GM12878 (cell line): ENCODE measurements around the gene BMAL1. TPM values are rescaled to one million over a fixed set of nuclear protein-coding genes. Genes with fewer than 3 reads are reported as not detected.

ENCODE experiments used
- BACH1 ChIP-seq: fragments of 450-650 bp; IDR thresholded peaks from 2 replicates; pipeline ENCODE4 v1.6.1; 2017; ENCODE audit warnings: mild to moderate bottlenecking, borderline replicate concordance
- DPF2 ChIP-seq: fragments of 450-650 bp; IDR thresholded peaks from 2 replicates; pipeline ENCODE4 v1.6.1; 2017; ENCODE audit warnings: mild to moderate bottlenecking
- FOXK2 ChIP-seq: fragments of 450-650 bp; IDR thresholded peaks from 2 replicates; pipeline ENCODE4 v1.6.1; 2017; ENCODE audit warnings: mild to moderate bottlenecking, moderate library complexity
- HDAC2 ChIP-seq: fragments of 200-600 bp; sonication (generic); IDR thresholded peaks from 2 replicates; pipeline ENCODE4 v1.6.1; 2017
- HDGF ChIP-seq: fragments of 450-650 bp; IDR thresholded peaks from 2 replicates; pipeline ENCODE4 v1.6.1; 2016; ENCODE audit warnings: antibody characterized with exemption
- IKZF1 ChIP-seq: fragments of 450-650 bp; conservative IDR thresholded peaks from 2 replicates; pipeline ENCODE4 v1.6.1; 2017; ENCODE audit warnings: antibody characterized with exemption, mild to moderate bottlenecking
- LARP7 ChIP-seq: fragments of 450-650 bp; IDR thresholded peaks from 2 replicates; pipeline ENCODE4 v1.6.1; 2017; ENCODE audit warnings: mild to moderate bottlenecking
- POLR2A ChIP-seq: IDR thresholded peaks from 2 replicates; pipeline ENCODE4 v1.6.1; 2011; ENCODE audit warnings: low read depth, mild to moderate bottlenecking, low read length
- SMAD5 ChIP-seq: IDR thresholded peaks from 2 replicates; pipeline ENCODE4 v1.6.1; 2016; ENCODE audit warnings: antibody characterized with exemption, low read depth
- YBX1 ChIP-seq: fragments of 450-650 bp; IDR thresholded peaks from 2 replicates; pipeline ENCODE4 v1.6.1; 2016; ENCODE audit warnings: antibody characterized with exemption
- polyA plus RNA-seq, 11 experiments: library from polyadenylated mRNA; depleted of rRNA in 4 of 11; unstranded in 6 of 11; stranded (reverse) in 5 of 11; fragments of >200 nt; fragmentation: Nextera tagmentation in 4 of 11; fragmentation: Illumina TruSeq in 1 of 11; extraction: Ambion mirVana in 4 of 11; extraction: Trizol in 1 of 11; gene quantifications; 1 replicate in 1 of 11; 2 replicates in 10 of 11; pipeline versions ENCODE4 v1.2.1 to v1.2.3, GENCODE V29; 2011 to 2016; ENCODE audit warnings: inconsistent platforms in 2 of 11, missing spikeins in 2 of 11, low read depth in 1 of 11
- total RNA-seq, 4 experiments: library from RNA; depleted of rRNA in 3 of 4; stranded (reverse); fragments of >200 nt in 3 of 4; fragmentation: Illumina TruSeq in 1 of 4; extraction: Trizol in 1 of 4; gene quantifications; 2 replicates each; pipeline versions ENCODE4 v1.2.1 to v1.2.3, GENCODE V29; 2013 to 2021
- TF ChIP-seq, protein P1 (sequence below): fragments of 450-650 bp; IDR thresholded peaks from 2 replicates; pipeline ENCODE4 v1.6.1; 2017; ENCODE audit warnings: antibody characterized with exemption, mild to moderate bottlenecking, moderate library complexity
- TF ChIP-seq, protein P2 (sequence below): IDR thresholded peaks from 2 replicates; pipeline ENCODE4 v1.6.1; 2012; ENCODE audit warnings: low read length, inconsistent platforms
- TF ChIP-seq, protein P3 (sequence below): fragments of 450-650 bp; formaldehyde crosslinking; IDR thresholded peaks from 2 replicates; pipeline ENCODE4 v1.4.0; 2022; ENCODE audit warnings: mild to moderate bottlenecking, moderate library complexity
- TF ChIP-seq, protein P4 (sequence below): IDR thresholded peaks from 2 replicates; pipeline ENCODE4 v1.6.1; 2011; ENCODE audit warnings: borderline replicate concordance, low read depth, mild to moderate bottlenecking, moderate library complexity, mixed read lengths, low read length; ENCODE audit not compliant: insufficient read depth; ENCODE audit errors: extremely low read length

Gene BMAL1
- total and polyA plus RNA-seq, 10 of the 15 experiments (the other 5 are each of a cell fraction or from before 2014, with no cell fraction given): 3.5 to 40.6 (median 13.6) TPM

DNA sequence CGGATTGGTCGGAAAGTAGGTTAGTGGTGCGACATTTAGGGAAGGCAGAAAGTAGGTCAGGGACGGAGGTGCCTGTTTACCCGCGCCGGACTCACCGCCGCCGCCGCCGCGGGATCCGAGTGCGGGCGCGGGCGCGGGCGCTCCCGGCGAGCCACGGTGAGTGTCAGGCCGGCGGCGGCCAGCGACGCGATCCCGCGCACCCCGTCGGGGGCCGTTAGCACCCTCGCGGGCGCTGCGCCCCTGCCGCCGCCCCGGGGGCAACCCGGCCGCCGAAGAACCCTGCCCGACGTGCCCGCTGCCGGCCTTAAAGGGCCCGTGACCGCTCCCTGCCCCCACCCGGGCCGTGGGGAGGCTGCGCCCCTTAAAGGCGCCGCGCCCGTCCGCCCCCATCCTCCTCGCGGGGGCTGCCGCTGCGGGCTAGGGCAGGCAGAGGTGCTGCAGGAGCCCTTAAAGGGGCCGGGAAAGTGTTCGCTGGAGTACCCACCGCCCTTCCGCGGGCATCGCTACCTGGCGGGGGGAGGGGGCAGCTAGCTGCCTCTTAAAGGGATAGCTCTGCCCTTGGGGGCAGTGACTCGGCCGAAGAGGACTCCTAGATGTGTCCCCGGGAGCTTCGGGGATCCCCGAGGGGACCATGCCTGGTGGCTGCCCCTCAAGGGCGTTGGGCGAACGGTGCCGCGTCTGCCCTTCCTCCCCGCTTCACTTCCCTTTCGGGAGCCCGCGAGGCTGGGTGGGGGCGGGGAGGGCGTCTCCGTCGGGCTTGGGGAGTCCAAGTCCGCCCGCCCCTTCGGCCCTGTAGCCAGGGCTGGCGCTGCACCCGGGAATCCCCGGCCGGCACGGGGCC is at the start of gene BMAL1 (continued):
- TF ChIP-seq, protein P1, sequence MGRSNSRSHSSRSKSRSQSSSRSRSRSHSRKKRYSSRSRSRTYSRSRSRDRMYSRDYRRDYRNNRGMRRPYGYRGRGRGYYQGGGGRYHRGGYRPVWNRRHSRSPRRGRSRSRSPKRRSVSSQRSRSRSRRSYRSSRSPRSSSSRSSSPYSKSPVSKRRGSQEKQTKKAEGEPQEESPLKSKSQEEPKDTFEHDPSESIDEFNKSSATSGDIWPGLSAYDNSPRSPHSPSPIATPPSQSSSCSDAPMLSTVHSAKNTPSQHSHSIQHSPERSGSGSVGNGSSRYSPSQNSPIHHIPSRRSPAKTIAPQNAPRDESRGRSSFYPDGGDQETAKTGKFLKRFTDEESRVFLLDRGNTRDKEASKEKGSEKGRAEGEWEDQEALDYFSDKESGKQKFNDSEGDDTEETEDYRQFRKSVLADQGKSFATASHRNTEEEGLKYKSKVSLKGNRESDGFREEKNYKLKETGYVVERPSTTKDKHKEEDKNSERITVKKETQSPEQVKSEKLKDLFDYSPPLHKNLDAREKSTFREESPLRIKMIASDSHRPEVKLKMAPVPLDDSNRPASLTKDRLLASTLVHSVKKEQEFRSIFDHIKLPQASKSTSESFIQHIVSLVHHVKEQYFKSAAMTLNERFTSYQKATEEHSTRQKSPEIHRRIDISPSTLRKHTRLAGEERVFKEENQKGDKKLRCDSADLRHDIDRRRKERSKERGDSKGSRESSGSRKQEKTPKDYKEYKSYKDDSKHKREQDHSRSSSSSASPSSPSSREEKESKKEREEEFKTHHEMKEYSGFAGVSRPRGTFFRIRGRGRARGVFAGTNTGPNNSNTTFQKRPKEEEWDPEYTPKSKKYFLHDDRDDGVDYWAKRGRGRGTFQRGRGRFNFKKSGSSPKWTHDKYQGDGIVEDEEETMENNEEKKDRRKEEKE: no peak
- TF ChIP-seq, protein P2, sequence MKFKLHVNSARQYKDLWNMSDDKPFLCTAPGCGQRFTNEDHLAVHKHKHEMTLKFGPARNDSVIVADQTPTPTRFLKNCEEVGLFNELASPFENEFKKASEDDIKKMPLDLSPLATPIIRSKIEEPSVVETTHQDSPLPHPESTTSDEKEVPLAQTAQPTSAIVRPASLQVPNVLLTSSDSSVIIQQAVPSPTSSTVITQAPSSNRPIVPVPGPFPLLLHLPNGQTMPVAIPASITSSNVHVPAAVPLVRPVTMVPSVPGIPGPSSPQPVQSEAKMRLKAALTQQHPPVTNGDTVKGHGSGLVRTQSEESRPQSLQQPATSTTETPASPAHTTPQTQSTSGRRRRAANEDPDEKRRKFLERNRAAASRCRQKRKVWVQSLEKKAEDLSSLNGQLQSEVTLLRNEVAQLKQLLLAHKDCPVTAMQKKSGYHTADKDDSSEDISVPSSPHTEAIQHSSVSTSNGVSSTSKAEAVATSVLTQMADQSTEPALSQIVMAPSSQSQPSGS: no peak
- TF ChIP-seq HDAC2: no peak
- TF ChIP-seq LARP7: peak; percentile 97
- TF ChIP-seq FOXK2: no peak
- TF ChIP-seq, protein P3, sequence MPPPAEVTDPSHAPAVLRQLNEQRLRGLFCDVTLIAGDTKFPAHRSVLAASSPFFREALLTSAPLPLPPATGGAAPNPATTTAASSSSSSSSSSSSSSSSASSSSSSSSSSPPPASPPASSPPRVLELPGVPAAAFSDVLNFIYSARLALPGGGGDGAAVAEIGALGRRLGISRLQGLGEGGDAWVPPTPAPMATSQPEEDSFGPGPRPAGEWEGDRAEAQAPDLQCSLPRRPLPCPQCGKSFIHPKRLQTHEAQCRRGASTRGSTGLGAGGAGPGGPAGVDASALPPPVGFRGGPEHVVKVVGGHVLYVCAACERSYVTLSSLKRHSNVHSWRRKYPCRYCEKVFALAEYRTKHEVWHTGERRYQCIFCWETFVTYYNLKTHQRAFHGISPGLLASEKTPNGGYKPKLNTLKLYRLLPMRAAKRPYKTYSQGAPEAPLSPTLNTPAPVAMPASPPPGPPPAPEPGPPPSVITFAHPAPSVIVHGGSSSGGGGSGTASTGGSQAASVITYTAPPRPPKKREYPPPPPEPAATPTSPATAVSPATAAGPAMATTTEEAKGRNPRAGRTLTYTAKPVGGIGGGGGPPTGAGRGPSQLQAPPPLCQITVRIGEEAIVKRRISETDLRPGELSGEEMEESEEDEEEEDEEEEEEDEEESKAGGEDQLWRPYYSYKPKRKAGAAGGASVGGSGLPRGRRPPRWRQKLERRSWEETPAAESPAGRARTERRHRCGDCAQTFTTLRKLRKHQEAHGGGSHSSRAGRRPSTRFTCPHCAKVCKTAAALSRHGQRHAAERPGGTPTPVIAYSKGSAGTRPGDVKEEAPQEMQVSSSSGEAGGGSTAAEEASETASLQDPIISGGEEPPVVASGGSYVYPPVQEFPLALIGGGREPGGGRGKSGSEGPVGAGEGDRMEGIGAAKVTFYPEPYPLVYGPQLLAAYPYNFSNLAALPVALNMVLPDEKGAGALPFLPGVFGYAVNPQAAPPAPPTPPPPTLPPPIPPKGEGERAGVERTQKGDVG (CRISPR knock-in tag): no peak
- TF ChIP-seq DPF2: peak; percentile 72
- TF ChIP-seq IKZF1: peak; percentile 92
- peak; percentile 71 for TF ChIP-seq POLR2A
- no peak for TF ChIP-seq HDGF
- no peak for TF ChIP-seq SMAD5
- TF ChIP-seq, protein P4, sequence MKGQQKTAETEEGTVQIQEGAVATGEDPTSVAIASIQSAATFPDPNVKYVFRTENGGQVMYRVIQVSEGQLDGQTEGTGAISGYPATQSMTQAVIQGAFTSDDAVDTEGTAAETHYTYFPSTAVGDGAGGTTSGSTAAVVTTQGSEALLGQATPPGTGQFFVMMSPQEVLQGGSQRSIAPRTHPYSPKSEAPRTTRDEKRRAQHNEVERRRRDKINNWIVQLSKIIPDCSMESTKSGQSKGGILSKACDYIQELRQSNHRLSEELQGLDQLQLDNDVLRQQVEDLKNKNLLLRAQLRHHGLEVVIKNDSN: no peak
- peak; percentile 73 for TF ChIP-seq BACH1
- TF ChIP-seq YBX1: no peak
